Stomach (tissue), 9 donors: Measurements from ENCODE around the gene LOXL1. TPM values are rescaled to one million over a fixed set of nuclear protein-coding genes. Genes with fewer than 3 reads are reported as not detected.
A peak's percentile ranks its signal among the peaks of the same experiment; 100 is the strongest.

ENCODE experiments used
- DNase-seq, 2 donors: peaks; one replicate each; pipeline versions ENCODE4 v3.0.0 to v3.0.0-alpha.2; 2013 to 2019
- H3K27ac ChIP-seq, 5 donors: fragments of 200-600 bp in 4 of 5; sonication (generic) in 4 of 5; one replicate each; pipeline ENCODE4 v1.5.1; 2013 to 2019; ENCODE audit warnings: mild to moderate bottlenecking in 1 of 5, moderate library complexity in 1 of 5
- H3K27me3 ChIP-seq, 3 donors: fragments of 200-600 bp; sonication (generic); one replicate each; pipeline ENCODE4 v1.5.1; 2017 to 2019; ENCODE audit warnings: mixed run types in 1 of 3
- H3K36me3 ChIP-seq, 4 donors: fragments of 200-600 bp; sonication (generic); 1 replicate in 3 of 4; 2 replicates in 1 of 4; pipeline ENCODE4 v1.5.1; 2016 to 2019
- H3K4me1 ChIP-seq, 4 donors: fragments of 200-600 bp; sonication (generic); one replicate each; pipeline ENCODE4 v1.5.1; 2016 to 2019
- H3K4me3 ChIP-seq, 4 donors: fragments of 200-600 bp; sonication (generic) in 3 of 4; one replicate each; pipeline ENCODE4 v1.5.1; 2016 to 2019; ENCODE audit warnings: mild to moderate bottlenecking in 1 of 4
- H3K9me3 ChIP-seq, 4 donors: fragments of 200-600 bp; sonication (generic); one replicate each; pipeline ENCODE4 v1.5.1; 2016 to 2019
- EP300 ChIP-seq: sonication (generic); formaldehyde crosslinking; IDR thresholded peaks from one replicate; pipeline ENCODE4 v1.6.1; 2017; ENCODE audit warnings: antibody characterized with exemption
- POLR2A ChIP-seq, 4 donors: fragments of 450-650 bp; IDR thresholded peaks; one replicate each; pipeline ENCODE4 v1.6.1; 2016; ENCODE audit warnings: antibody characterized with exemption in 4 of 4, control low read depth in 2 of 4, mild to moderate bottlenecking in 1 of 4, moderate library complexity in 1 of 4
- POLR2AphosphoS5 ChIP-seq, 3 donors: sonication (generic); formaldehyde crosslinking; IDR thresholded peaks; one replicate each; pipeline ENCODE4 v1.6.1; 2016; ENCODE audit warnings: antibody characterized with exemption in 3 of 3
- WGBS, 5 donors: extraction: QIAGEN DNeasy Blood & Tissue Kit in 3 of 5; methylation state at CpG; one replicate each; pipeline versions ENCODE4 v1.1.5 to v1.1.7; 2013 to 2018; 5-methylcytosine and 5-hydroxymethylcytosine counted together
- intact Hi-C: fragments of 100-400 bp; cut with DNase I; formaldehyde crosslinking; loops from one replicate; pipeline ENCODE4 v1.15.1; 2023; ENCODE audit warnings: low total_unique reads
- polyA plus RNA-seq, 3 donors: library from polyadenylated mRNA; stranded (reverse); fragments of 200-250 nt; gene quantifications; one replicate each; pipeline ENCODE4 v1.2.3, GENCODE V29; 2013
- total RNA-seq, 5 donors: library from RNA; depleted of rRNA; stranded (reverse); fragments of >200 nt; gene quantifications; one replicate each; pipeline versions ENCODE4 v1.1.0 to v1.2.3, GENCODE V29; 2014 to 2016
- TF ChIP-seq, protein P1 (sequence below), 7 experiments: fragments of 450-650 bp in 4 of 7; fragments of 200-600 bp in 3 of 7; sonication (generic) in 3 of 7; IDR thresholded peaks; one replicate each; pipeline ENCODE4 v1.5.1; 2016 to 2019; ENCODE audit warnings: antibody characterized with exemption in 7 of 7, control low read depth in 2 of 7, mild to moderate bottlenecking in 1 of 7
- donor health status: healthy with polysubstance abuse.
- donor health status: Bipolar disorder and iron deficiency.
- donor health status: healthy.

Gene LOXL1
- total and polyA plus RNA-seq, 8 donors, result 5.2 to 48.4 (median 19.9) TPM

DNA sequence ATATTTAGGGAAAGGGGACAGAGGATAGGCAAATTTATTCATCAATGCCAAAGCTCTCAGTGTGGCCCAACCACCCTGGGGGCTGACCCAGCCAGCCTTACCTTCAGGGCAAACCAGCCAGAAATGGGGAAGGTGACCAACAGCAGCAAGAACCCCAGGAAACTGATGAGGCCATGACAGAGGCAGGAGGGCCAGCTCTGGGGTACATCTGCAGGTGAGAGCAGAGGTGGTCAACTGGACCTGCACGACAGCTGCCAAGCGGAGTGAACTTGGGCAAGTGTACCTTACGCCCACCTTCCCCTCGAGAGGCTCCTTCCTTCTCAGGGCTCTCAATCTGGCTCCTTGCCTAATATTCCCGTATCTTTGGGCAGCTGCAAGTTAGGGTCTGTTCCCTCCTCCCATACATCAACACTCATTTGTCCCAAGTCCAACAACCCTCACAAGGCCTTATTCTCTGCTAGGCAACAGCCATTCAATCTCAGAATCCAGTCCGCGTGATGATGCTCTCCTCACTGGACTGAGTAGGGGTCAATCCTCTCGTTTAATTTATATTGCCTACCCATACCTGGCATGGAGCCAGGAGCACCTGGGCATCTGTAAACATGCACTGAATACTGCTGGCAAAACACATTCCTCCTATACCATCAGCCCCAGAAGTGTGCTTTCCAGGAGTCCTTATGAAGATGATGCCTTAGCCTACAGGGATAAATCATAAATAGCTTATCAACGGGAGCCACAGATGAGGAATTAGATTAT, 64.2 kb downstream of the LOXL1 start:
- DNase-seq, result no peak

DNA sequence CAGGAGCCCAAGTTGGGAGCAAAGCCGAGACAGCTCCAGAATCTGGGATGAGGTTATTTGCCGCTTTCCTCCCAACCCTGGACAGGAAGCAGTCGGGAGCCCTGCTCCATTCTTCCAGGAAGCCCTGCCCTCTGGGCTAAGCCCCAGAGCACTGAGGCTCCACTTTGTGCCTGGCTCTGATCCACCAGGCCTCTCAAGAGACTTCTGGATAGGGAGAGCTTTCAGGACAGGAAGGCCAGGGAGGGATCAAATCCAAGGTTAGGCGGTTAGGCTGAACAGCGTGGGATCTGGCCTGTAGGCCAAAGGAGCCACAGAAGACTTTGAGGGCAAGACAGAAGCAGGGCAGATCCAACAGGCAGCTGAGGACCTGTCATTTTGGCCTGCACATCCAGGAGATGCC, 65.0 kb downstream of the LOXL1 start:
- TF ChIP-seq EP300 (no peak), POLR2AphosphoS5 (IDR thresholded peaks at IDR 0.05) (peak in 2 of 3 donors; percentile 11 to 59), POLR2A (IDR thresholded peaks at IDR 0.05) (no peak)
- TF ChIP-seq, protein P1, sequence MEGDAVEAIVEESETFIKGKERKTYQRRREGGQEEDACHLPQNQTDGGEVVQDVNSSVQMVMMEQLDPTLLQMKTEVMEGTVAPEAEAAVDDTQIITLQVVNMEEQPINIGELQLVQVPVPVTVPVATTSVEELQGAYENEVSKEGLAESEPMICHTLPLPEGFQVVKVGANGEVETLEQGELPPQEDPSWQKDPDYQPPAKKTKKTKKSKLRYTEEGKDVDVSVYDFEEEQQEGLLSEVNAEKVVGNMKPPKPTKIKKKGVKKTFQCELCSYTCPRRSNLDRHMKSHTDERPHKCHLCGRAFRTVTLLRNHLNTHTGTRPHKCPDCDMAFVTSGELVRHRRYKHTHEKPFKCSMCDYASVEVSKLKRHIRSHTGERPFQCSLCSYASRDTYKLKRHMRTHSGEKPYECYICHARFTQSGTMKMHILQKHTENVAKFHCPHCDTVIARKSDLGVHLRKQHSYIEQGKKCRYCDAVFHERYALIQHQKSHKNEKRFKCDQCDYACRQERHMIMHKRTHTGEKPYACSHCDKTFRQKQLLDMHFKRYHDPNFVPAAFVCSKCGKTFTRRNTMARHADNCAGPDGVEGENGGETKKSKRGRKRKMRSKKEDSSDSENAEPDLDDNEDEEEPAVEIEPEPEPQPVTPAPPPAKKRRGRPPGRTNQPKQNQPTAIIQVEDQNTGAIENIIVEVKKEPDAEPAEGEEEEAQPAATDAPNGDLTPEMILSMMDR (IDR thresholded peaks at IDR 0.05), result no peak
- Histone ChIP-seq H3K27me3 (no peaks in the 10 kb centered on the region), H3K4me1 (peaks cover 57 to 88% (median 69%) of the 10 kb centered on the region in 4 donors), H3K27ac (peak overlapping the region; percentile 81 to 96 (median 89)), H3K36me3 (peaks cover 0 to 21% (median 9%) of the 10 kb centered on the region in 4 donors), H3K4me3 (peak overlapping the region; percentile 65 to 88 (median 78)), H3K9me3 (no peaks in the 10 kb centered on the region)
- peak in 1 of 2 donors; percentile 62 for DNase-seq
- intact Hi-C loops, result no loop called here
- 21 to 46% (median 31%) methylated on average over 5 of the region's 5 CpGs for WGBS, 5 donors

More for the DNA sequence above, 64.2 kb downstream of the LOXL1 start:
- intact Hi-C loops, result no loop called here
- no peak overlapping the region for H3K4me3 ChIP-seq
- WGBS, 5 donors, result 64 to 81% (median 67%) methylated on average over 8 to 9 of the region's 9 CpGs
- TF ChIP-seq EP300 (no peak), POLR2AphosphoS5 (IDR thresholded peaks at IDR 0.05) (no peak), POLR2A (IDR thresholded peaks at IDR 0.05) (no peak)
- TF ChIP-seq, protein P1 (IDR thresholded peaks at IDR 0.05), result no peak
- no peaks in the 10 kb centered on the region for H3K27me3 ChIP-seq
- peak overlapping the region; percentile 21 to 96 (median 89) for H3K27ac ChIP-seq
- H3K4me1 ChIP-seq, result peaks cover 56 to 88% (median 66%) of the 10 kb centered on the region in 4 donors
- H3K36me3 ChIP-seq, result peaks cover 0 to 27% (median 12%) of the 10 kb centered on the region in 4 donors
- H3K9me3 ChIP-seq, result no peaks in the 10 kb centered on the region

DNA sequence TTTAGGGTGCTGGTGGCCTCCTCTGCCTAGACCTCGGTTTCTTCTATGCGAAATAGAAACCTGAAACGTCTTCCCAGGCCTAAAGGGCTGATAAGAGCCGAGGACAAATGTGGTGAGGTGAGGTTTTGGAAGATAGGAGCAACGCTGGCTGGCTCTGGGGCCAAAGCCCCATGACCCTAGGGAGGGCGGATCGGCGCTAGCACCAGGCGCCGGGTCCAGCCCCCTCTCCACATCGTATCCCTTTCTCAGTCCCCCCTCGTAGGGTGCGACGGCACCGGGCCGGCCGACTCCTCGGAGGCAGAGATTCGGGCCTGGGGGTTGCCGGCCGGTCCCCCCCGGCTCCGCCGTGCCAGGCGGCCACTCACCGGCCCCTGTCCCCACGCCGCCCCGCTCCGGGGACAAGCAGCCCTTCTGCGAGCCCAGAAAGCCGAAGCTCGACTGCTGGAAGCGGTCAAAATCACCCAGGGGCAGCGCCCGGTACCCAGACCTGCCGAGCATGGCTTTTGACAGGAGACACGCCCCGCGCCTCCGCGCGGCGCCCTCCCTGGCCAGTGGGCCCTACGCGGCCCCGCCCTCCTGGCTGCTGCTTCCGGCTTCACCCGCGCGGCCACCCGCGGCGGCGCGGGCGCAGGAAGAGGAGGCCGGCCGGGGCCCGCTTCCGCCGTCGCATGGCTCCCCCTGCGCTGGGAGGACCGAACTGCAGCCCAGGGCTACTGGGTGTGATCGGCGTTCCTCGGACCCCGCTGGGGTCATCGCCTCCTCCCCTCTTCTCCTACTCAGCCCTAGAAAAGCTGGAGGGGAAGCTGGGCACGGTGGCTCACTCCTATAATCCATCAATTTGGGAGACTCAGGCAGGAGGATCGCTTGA, 65.7 kb downstream of the LOXL1 start, which contains the start of gene STOML1:
Gene STOML1, minus strand, starts transcription at position 570 of the 868 bp plus-strand sequence. Its CDS starts 72 bp downstream, at position 498.
- Histone ChIP-seq H3K4me1 (peaks cover 58 to 88% (median 75%) of the 10 kb centered on the region in 4 donors), H3K27ac (peak within 1 kb of the TSS; percentile 81 to 96 (median 89)), H3K36me3 (peaks cover 0 to 14% (median 6%) of the 10 kb centered on the region in 4 donors), H3K9me3 (no peaks in the 10 kb centered on the region), H3K27me3 (no peaks in the 10 kb centered on the region), H3K4me3 (peak within 1 kb of the TSS; percentile 65 to 88 (median 78))
- 0 to 1% (median 1%) methylated on average over 30 to 72 of the region's 72 CpGs for WGBS, 5 donors
- intact Hi-C loops, result no loop called here
- peak; percentile 94 to 98 for DNase-seq
- TF ChIP-seq, protein P1 (IDR thresholded peaks at IDR 0.05), result peak in 5 of 7 experiments; percentile 71 to 98 (median 86)
- no peak for TF ChIP-seq POLR2A (IDR thresholded peaks at IDR 0.05)
- TF ChIP-seq POLR2AphosphoS5 (IDR thresholded peaks at IDR 0.05), result peak; percentile 67 to 89 (median 72)

DNA sequence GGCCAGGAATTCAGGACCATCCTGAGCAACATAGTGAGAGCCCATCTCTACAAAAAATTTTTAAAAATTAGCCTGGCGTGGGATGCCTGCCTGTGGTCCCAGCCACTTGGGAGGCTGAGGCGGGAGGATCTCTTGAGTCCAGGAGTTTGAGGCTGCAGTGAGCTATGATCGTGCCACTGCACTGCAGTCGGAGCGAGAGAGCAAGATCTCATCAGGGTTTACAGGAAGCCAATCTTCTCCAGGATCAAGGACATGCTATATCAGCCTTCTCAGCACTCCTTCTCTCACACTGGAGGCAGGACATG, 66.3 kb downstream of the LOXL1 start:
- H3K27me3 ChIP-seq, result no peaks in the 10 kb centered on the region
- WGBS, 5 donors, result 74 to 89% (median 81%) methylated on average over 5 of the region's 5 CpGs
- peak overlapping the region; percentile 65 to 96 (median 89) for H3K27ac ChIP-seq
- H3K4me3 ChIP-seq, result peak overlapping the region; percentile 65 to 88 (median 78)
- DNase-seq, result no peak
- peaks cover 59 to 88% (median 79%) of the 10 kb centered on the region in 4 donors for H3K4me1 ChIP-seq
- TF ChIP-seq POLR2A (IDR thresholded peaks at IDR 0.05), result no peak
- TF ChIP-seq, protein P1 (IDR thresholded peaks at IDR 0.05), result no peak
- no peaks in the 10 kb centered on the region for H3K9me3 ChIP-seq
- peaks cover 0 to 13% (median 6%) of the 10 kb centered on the region in 4 donors for H3K36me3 ChIP-seq
- intact Hi-C loops, result no loop called here
